ENCODE measurements around the gene AUTS2.

- no peak for TF ChIP-seq FOXK2 (IDR thresholded peaks at IDR 0.05)
- TF ChIP-seq TARDBP (IDR thresholded peaks at IDR 0.05) = no peak
- no peak for TF ChIP-seq BHLHE40 (IDR thresholded peaks at IDR 0.05; ENCODE audit: borderline replicate concordance)
- TF ChIP-seq SP1 (IDR thresholded peaks at IDR 0.05) = no peak
- TF ChIP-seq FOXM1 (IDR thresholded peaks at IDR 0.05; ENCODE audit: borderline replicate concordance) = no peak
- TF ChIP-seq SUZ12 (IDR thresholded peaks at IDR 0.05) = no peak
- TF ChIP-seq CTBP1 (IDR thresholded peaks at IDR 0.05; ENCODE audit: borderline replicate concordance) = no peak
- TF ChIP-seq ZNF384 (IDR thresholded peaks at IDR 0.05) = no peak
- no peak for TF ChIP-seq NFRKB (IDR thresholded peaks at IDR 0.05)
- TF ChIP-seq FOXA1 (IDR thresholded peaks at IDR 0.05) = no peak
- no peak for TF ChIP-seq ELF4 (IDR thresholded peaks at IDR 0.05)
- no peak for TF ChIP-seq HDGF (IDR thresholded peaks at IDR 0.05; ENCODE audit: borderline replicate concordance)
- no peak for TF ChIP-seq PKNOX1 (IDR thresholded peaks at IDR 0.05)
Observed at GRCh38 chr7:69953136-69954067, 355.1 kb downstream of the AUTS2 start.
